Measurements from ENCODE around the gene KCNRG. TPM values are rescaled to one million over a fixed set of nuclear protein-coding genes. Genes with fewer than 3 reads are reported as not detected.

Gene KCNRG
- total RNA-seq, 4 donors from 2014 or later: 1.1 to 3.1 (median 1.9) TPM

DNA sequence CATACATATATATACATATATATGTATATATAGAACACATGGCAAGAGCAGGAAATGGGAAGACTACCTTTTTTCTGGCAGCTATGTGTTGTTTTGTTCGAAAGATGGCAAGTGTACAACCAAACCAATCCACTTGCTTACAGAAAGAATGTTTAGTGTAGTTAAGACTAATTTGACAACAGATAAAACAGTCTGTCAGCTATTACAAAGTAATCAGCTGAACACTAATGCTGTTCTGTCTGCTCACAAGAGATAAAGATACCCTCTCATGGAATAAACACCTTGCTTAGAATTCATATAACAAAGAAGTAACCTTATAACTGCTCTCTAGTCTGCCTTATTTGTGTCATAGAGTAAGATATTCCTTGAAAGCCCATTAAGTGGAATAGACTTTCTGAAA is 858 bp upstream of the KCNRG start:
- TF ChIP-seq CTCF (IDR thresholded peaks at IDR 0.05; ENCODE audit: low read depth): no peak

- TF ChIP-seq CTCF (IDR thresholded peaks at IDR 0.05; ENCODE audit: low read depth): no peak
Measured at GRCh38 chr13:50015750-50016149, 506 bp downstream of the KCNRG start.

GRCh38 chr13:50016444-50016843 is 1.2 kb downstream of the KCNRG start:
- TF ChIP-seq CTCF (IDR thresholded peaks at IDR 0.05; ENCODE audit: low read depth): no peak

DNA sequence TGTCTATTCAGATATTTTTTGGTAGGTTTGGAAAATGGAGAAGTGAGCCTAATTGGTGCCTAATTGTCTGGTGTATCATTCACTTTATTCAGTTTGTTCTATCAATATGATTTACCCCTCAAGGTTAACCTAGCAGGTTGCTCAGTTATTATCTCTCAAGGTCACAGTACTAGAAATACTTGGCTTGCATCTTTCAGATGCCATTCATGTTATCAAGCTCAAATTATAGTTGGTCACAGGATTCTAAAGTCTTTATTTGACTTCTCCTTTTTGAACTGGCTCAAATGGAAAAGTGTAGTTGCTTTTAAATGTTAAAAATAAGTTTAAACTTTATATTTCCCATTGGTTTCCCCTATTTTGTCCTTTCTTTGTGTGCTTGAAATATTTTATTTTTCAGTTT is 2.6 kb downstream of the KCNRG start:
- TF ChIP-seq CTCF (IDR thresholded peaks at IDR 0.05; ENCODE audit: low read depth): no peak

DNA sequence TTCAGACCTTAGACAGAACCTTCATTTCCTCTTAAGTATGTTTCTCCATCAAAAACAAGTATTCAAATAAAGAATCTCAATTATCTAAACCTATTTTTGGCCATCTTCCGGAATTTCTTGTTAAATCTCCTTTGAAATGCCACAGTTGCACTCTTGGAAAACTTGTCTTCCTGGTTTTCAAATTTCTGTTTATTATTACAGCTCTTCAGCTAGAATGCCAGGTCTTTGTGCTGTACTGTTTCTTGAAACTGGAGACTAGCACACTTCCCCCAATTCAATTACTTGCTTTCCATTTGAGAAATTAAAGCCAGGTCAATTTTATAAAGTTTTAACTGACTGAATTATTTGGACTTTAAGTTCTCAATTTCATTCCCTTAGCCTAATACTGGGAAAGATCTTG is 10.2 kb downstream of the KCNRG start:
- TF ChIP-seq CTCF (IDR thresholded peaks at IDR 0.05; ENCODE audit: low read depth): no peak

DNA sequence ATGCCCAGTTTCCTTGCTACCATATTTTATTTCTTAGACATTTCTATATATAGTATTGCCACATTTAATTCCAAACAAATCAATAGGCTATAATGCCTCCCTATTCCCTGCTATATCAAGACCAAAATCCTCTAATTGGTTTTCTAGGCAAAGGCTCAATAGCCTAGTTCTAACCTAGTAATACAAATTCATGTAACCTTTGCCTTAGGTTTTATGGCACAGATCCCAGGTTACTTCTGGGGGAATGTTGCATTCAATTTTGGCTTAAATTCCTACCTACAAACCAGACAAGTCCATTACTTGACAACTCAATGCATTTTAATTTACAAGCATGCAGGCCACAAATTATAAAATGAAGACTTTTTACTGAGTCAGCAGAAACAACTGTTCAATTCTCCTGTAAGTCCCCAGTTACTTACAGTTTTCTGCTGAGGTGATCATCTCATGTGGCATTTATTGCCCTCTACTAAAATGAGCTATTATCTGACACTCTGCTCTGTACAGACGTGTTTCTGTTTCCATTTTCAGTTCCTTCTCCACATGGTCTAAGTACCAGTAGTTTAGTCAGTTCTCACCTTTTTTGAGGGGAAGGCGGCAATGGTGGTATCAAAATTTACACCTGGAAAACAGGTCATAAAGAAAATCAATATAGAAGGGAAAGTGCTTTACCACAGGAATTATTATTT is 11.7 kb downstream of the KCNRG start:
- no peak for TF ChIP-seq CTCF (IDR thresholded peaks at IDR 0.05; ENCODE audit: low read depth)

DNA sequence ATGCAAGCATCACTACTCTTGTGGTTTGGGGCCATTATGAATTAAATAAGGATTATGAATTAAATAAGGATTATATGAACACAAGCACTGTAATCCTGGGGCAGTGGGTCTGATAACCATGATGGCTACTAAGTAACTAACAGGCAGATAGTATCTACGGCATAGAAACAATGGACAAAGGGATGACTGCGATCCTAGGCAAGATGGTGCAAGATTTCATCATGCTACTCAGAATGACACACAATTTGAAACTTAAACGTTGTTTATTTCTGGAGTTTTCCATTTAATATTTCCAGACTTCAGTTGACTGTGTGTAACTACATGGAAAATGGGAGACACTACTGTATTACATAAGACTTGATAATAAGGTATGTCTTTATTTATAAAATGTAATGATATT is 15.1 kb downstream of the KCNRG start:
- TF ChIP-seq CTCF (IDR thresholded peaks at IDR 0.05; ENCODE audit: low read depth): no peak

All from subcutaneous adipose tissue (tissue), 4 donors.